ENCODE data around the gene CAPN7. TPM values are rescaled to one million over a fixed set of nuclear protein-coding genes. Genes with fewer than 3 reads are reported as not detected.
"Not testable (repeated sequence)": the region's sequence is repeated elsewhere in the genome, so short reads cannot be mapped to it uniquely, and the experiment has no call there.

The CAPN7 gene
- total RNA-seq, result 10 to 100 TPM; 22.9 to 24.7 (median 24.2) TPM

GRCh38 chr3:15205934-15206661 lies at the start of gene CAPN7:
CAPN7 (plus strand) TSS chr3:15206246; CDS start chr3:15206496, 250 bp downstream.
- Mint-ChIP-seq H3K4me1 (ENCODE audit: low read depth) (peaks cover 28% of the 10 kb centered on the region), H3K36me3 (ENCODE audit: insufficient read depth) (peaks cover 2% of the 10 kb centered on the region), H3K4me3 (peak within 1 kb of the TSS; percentile 88), H3K27me3 (ENCODE audit: low read depth) (no peaks in the 10 kb centered on the region), H3K9me3 (no peaks in the 10 kb centered on the region)
- DNase-seq, result peak; percentile 92
- peak; percentile 91 to 96 for ATAC-seq

GRCh38 chr3:15157441-15157840 lies 48.6 kb upstream of the CAPN7 start:
- ATAC-seq, result no peak
- no peaks in the 10 kb centered on the region for H3K36me3 Mint-ChIP-seq (ENCODE audit: insufficient read depth)
- DNase-seq, result no peak
- H3K9me3 Mint-ChIP-seq, result peaks cover 7% of the 10 kb centered on the region
- H3K4me3 Mint-ChIP-seq, result no peak overlapping the region
- H3K27me3 Mint-ChIP-seq (ENCODE audit: low read depth), result peaks cover 27% of the 10 kb centered on the region
- H3K4me1 Mint-ChIP-seq (ENCODE audit: low read depth), result no peaks in the 10 kb centered on the region

GRCh38 chr3:15159501-15160136 lies 46.4 kb upstream of the CAPN7 start:
- DNase-seq, result no peak
- H3K9me3 Mint-ChIP-seq, result peaks cover 7% of the 10 kb centered on the region
- no peak overlapping the region for H3K4me3 Mint-ChIP-seq
- H3K27me3 Mint-ChIP-seq (ENCODE audit: low read depth), result peaks cover 18% of the 10 kb centered on the region
- ATAC-seq, result no peak
- H3K36me3 Mint-ChIP-seq (ENCODE audit: insufficient read depth), result no peaks in the 10 kb centered on the region
- H3K4me1 Mint-ChIP-seq (ENCODE audit: low read depth), result no peaks in the 10 kb centered on the region

- Mint-ChIP-seq H3K27me3 (ENCODE audit: low read depth) (peaks cover 8% of the 10 kb centered on the region), H3K36me3 (ENCODE audit: insufficient read depth) (no peaks in the 10 kb centered on the region), H3K4me3 (no peak overlapping the region), H3K4me1 (ENCODE audit: low read depth) (no peaks in the 10 kb centered on the region), H3K9me3 (peaks cover 7% of the 10 kb centered on the region)
- DNase-seq, result no peak
- ATAC-seq, result no peak
These were observed 45.4 kb upstream of the CAPN7 start for GRCh38 chr3:15160662-15161061.

GRCh38 chr3:15161133-15161532 lies 44.9 kb upstream of the CAPN7 start:
- no peaks in the 10 kb centered on the region for H3K36me3 Mint-ChIP-seq (ENCODE audit: insufficient read depth)
- ATAC-seq (no peak), DNase-seq (no peak)
- peaks cover 7% of the 10 kb centered on the region for H3K9me3 Mint-ChIP-seq
- H3K27me3 Mint-ChIP-seq (ENCODE audit: low read depth), result peaks cover 8% of the 10 kb centered on the region
- H3K4me1 Mint-ChIP-seq (ENCODE audit: low read depth), result no peaks in the 10 kb centered on the region
- no peak overlapping the region for H3K4me3 Mint-ChIP-seq

GRCh38 chr3:15163656-15164055 lies 42.4 kb upstream of the CAPN7 start:
- H3K4me1 Mint-ChIP-seq (ENCODE audit: low read depth); ATAC-seq; DNase-seq; H3K9me3 Mint-ChIP-seq; H3K36me3 Mint-ChIP-seq (ENCODE audit: insufficient read depth); H3K27me3 Mint-ChIP-seq (ENCODE audit: low read depth); H3K4me3 Mint-ChIP-seq: not testable (repeated sequence)

- no peak for DNase-seq
- Mint-ChIP-seq H3K4me3 (no peak overlapping the region), H3K9me3 (no peaks in the 10 kb centered on the region), H3K36me3 (ENCODE audit: insufficient read depth) (no peaks in the 10 kb centered on the region), H3K4me1 (ENCODE audit: low read depth) (no peaks in the 10 kb centered on the region), H3K27me3 (ENCODE audit: low read depth) (no peaks in the 10 kb centered on the region)
- ATAC-seq, result no peak
These were observed 41.7 kb upstream of the CAPN7 start for GRCh38 chr3:15164340-15164739.

GRCh38 chr3:15165061-15165460 lies 41.0 kb upstream of the CAPN7 start:
- no peaks in the 10 kb centered on the region for H3K27me3 Mint-ChIP-seq (ENCODE audit: low read depth)
- no peak for ATAC-seq
- no peaks in the 10 kb centered on the region for H3K4me1 Mint-ChIP-seq (ENCODE audit: low read depth)
- H3K4me3 Mint-ChIP-seq, result no peak overlapping the region
- no peak for DNase-seq
- H3K36me3 Mint-ChIP-seq (ENCODE audit: insufficient read depth), result no peaks in the 10 kb centered on the region
- no peaks in the 10 kb centered on the region for H3K9me3 Mint-ChIP-seq

- not testable (repeated sequence) for DNase-seq; ATAC-seq; H3K4me3 Mint-ChIP-seq; H3K9me3 Mint-ChIP-seq; H3K36me3 Mint-ChIP-seq (ENCODE audit: insufficient read depth); H3K27me3 Mint-ChIP-seq (ENCODE audit: low read depth); H3K4me1 Mint-ChIP-seq (ENCODE audit: low read depth)
These were observed 39.7 kb upstream of the CAPN7 start for GRCh38 chr3:15166391-15166790.

- H3K27me3 Mint-ChIP-seq (ENCODE audit: low read depth), result peaks cover 11% of the 10 kb centered on the region
- ATAC-seq, result no peak
- H3K9me3 Mint-ChIP-seq, result no peaks in the 10 kb centered on the region
- H3K4me3 Mint-ChIP-seq, result no peak overlapping the region
- H3K36me3 Mint-ChIP-seq (ENCODE audit: insufficient read depth), result no peaks in the 10 kb centered on the region
- no peak for DNase-seq
- no peaks in the 10 kb centered on the region for H3K4me1 Mint-ChIP-seq (ENCODE audit: low read depth)
These were observed 35.0 kb upstream of the CAPN7 start for GRCh38 chr3:15171096-15171495.

- Mint-ChIP-seq H3K36me3 (ENCODE audit: insufficient read depth) (no peaks in the 10 kb centered on the region), H3K27me3 (ENCODE audit: low read depth) (peaks cover 13% of the 10 kb centered on the region), H3K9me3 (no peaks in the 10 kb centered on the region), H3K4me1 (ENCODE audit: low read depth) (no peaks in the 10 kb centered on the region), H3K4me3 (no peak overlapping the region)
- no peak for ATAC-seq
- no peak for DNase-seq
These were observed 33.2 kb upstream of the CAPN7 start for GRCh38 chr3:15172806-15173205.

GRCh38 chr3:15174953-15175352 lies 31.1 kb upstream of the CAPN7 start:
- no peak for DNase-seq
- Mint-ChIP-seq H3K4me1 (ENCODE audit: low read depth) (peaks cover 2% of the 10 kb centered on the region), H3K9me3 (no peaks in the 10 kb centered on the region), H3K4me3 (no peak overlapping the region), H3K36me3 (ENCODE audit: insufficient read depth) (no peaks in the 10 kb centered on the region), H3K27me3 (ENCODE audit: low read depth) (peaks cover 25% of the 10 kb centered on the region)
- no peak for ATAC-seq

GRCh38 chr3:15175605-15176004 lies 30.4 kb upstream of the CAPN7 start:
- Mint-ChIP-seq H3K4me3 (no peak overlapping the region), H3K36me3 (ENCODE audit: insufficient read depth) (no peaks in the 10 kb centered on the region), H3K4me1 (ENCODE audit: low read depth) (peaks cover 6% of the 10 kb centered on the region), H3K9me3 (no peaks in the 10 kb centered on the region), H3K27me3 (ENCODE audit: low read depth) (peaks cover 25% of the 10 kb centered on the region)
- no peak for DNase-seq
- no peak for ATAC-seq

- peaks cover 25% of the 10 kb centered on the region for H3K27me3 Mint-ChIP-seq (ENCODE audit: low read depth)
- H3K36me3 Mint-ChIP-seq (ENCODE audit: insufficient read depth), result no peaks in the 10 kb centered on the region
- no peak overlapping the region for H3K4me3 Mint-ChIP-seq
- H3K4me1 Mint-ChIP-seq (ENCODE audit: low read depth), result peaks cover 6% of the 10 kb centered on the region
- peak; percentile 46 to 58 for ATAC-seq
- no peaks in the 10 kb centered on the region for H3K9me3 Mint-ChIP-seq
- no peak for DNase-seq
These were observed 25.9 kb upstream of the CAPN7 start for GRCh38 chr3:15180042-15180611.

- no peak overlapping the region for H3K4me3 Mint-ChIP-seq
- H3K9me3 Mint-ChIP-seq, result no peaks in the 10 kb centered on the region
- H3K36me3 Mint-ChIP-seq (ENCODE audit: insufficient read depth), result no peaks in the 10 kb centered on the region
- H3K27me3 Mint-ChIP-seq (ENCODE audit: low read depth), result peaks cover 19% of the 10 kb centered on the region
- peaks cover 6% of the 10 kb centered on the region for H3K4me1 Mint-ChIP-seq (ENCODE audit: low read depth)
- DNase-seq (no peak), ATAC-seq (no peak)
These were observed 24.5 kb upstream of the CAPN7 start for GRCh38 chr3:15181511-15181910.

Measured in activated T-cell treated with anti-CD3 and anti-CD28 coated beads, Interleukin-2, amount 50 U/mL, for 4 hours (primary cell).